COLO668 (cell line): ENCODE results near the gene BAK1.
A peak's percentile ranks its signal among the peaks of the same experiment; 100 is the strongest.

Experiments used
- DNase-seq: peaks from one replicate; lab custom pipeline; 2025; ENCODE audit not compliant: unreplicated experiment; lab: John Stamatoyannopoulos, UW

Gene BAK1

DNA sequence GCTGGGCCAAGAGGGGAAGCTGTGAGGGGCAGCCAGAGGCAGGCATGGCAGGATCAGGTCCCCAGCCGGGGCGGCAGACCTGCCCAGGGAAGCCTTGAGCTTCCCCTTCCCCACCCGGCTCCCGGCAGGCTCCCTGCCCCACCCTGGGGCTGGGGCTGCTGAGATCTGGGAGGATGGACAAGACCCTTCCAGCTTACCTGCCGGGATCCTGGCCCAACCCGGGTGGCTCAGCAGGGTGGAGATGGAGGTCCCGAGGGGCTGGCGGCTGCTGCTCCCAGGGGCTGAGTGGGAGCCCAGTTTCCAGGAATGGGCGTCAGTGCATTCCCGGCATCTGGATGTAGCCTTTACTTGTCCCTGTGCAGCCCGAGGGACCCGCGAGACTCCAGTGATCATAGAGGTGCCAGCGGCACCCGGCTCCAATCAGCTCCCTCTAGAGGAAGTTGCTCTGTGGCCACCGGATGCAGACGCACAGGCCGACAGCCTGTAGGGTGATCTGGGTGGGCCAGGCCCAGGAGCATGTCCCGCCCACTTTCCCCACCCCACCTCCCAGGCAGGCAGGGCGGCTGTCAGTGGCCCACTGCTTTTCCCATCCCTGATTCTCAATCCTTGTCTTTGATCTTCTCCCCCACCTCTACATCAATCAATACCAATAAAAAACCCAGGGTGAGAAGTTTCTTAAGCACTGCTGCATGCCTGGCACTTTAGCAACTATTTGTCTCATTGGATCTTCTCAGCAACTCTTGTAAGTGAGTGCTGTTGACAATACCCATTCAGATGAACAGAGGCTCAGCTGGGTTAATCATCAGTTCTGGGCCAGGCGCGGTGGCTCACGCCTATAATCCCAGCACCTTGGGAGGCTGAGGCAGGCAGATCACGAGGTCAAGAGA lies at the start of gene BAK1:
BAK1 (minus strand) TSS at position 449 of the 887 bp plus-strand sequence. CDS start 2,672 bp downstream, outside the sequence.
- peak; percentile 80 for DNase-seq

DNA sequence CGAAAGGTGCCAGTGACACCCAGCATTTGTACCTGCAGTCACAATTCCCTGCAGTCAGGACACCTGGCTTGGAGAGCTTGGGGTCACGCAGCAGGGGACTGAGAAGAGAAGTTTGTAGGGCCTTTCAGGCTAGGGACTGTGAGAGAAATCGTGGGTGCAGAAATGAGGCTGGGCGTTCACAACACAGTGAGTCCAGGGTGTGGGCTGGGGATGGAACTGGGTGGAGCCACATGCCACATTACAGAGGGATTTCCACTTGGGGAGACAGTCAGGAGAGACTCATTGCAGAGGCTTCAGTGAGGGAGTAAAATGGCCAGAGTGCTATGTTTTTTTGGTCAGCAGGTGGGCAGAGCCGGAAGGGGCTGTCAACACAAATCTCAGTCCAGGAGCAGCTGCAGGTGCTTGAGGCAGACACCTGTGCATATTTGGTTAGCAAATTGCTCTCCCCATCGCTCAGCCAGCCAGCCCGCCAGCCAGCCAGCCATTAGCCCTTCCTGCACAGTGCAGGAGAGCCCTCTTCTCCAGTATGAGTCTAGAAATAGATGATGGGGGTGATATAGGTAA lies 48.4 kb upstream of the BAK1 start:
- peak; percentile 80 for DNase-seq

DNA sequence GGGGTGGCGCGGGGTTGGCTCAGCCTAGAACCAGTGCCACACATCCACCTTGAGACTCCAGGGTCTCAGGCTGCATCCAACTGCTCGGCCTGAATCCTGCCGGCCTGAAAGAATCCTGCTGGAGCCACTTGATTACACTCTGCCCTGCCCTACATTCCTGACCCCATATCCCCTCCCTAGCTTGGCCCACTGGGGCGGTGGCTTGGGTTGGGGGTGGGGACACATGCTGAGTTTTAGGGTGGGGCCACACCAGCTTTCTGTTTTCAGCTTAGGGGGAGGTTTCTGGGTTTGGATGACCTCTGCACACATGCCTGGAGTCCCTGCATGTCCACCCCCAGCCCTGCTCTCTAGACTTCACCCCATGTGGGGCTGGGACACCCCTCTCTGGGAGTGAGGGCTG lies 47.8 kb upstream of the BAK1 start:
- no peak for DNase-seq

DNA sequence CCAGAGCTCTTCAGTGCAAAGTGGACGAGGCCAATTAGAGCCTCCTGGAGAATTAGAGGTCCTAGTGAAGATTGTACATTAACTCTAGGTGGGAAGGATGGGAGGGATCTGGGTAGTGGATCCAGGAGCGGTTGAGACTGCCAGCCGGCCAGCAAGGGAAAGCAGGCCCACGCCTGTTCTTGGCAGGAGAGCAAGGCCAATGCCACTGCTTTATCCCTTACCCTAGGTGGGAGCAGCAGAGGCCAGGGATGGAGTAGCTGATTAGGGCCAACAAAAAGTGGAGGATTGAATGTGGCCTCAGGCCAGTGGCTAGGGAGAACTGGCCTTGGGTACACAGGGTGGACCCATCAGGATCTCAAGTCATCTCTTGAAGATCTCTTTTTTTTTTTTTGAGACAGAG lies 44.8 kb upstream of the BAK1 start:
- no peak for DNase-seq

DNA sequence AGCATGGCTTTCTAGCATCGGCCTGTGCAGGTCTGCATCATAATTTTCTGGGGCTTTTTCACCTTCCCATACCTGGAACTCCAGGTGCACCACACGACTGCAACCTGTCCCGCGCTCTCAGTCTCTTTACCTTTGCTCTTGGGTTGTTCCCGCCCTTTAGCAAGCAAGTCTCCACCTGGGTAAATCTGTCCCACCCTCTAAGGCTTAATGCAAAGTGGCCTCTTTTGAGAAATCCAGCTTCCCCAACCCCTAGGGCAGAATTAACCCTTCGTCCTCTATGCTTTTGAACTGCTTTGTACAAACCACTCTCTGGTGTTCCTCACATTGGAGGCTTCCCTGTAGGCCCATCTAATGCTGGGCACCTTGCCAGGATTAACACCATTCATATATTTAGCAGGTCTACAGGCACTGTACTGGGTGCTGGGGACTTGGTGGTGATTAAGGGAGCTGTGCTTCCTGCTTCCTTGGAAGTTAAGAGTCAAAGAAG lies 43.9 kb upstream of the BAK1 start:
- peak; percentile 36 for DNase-seq

DNA sequence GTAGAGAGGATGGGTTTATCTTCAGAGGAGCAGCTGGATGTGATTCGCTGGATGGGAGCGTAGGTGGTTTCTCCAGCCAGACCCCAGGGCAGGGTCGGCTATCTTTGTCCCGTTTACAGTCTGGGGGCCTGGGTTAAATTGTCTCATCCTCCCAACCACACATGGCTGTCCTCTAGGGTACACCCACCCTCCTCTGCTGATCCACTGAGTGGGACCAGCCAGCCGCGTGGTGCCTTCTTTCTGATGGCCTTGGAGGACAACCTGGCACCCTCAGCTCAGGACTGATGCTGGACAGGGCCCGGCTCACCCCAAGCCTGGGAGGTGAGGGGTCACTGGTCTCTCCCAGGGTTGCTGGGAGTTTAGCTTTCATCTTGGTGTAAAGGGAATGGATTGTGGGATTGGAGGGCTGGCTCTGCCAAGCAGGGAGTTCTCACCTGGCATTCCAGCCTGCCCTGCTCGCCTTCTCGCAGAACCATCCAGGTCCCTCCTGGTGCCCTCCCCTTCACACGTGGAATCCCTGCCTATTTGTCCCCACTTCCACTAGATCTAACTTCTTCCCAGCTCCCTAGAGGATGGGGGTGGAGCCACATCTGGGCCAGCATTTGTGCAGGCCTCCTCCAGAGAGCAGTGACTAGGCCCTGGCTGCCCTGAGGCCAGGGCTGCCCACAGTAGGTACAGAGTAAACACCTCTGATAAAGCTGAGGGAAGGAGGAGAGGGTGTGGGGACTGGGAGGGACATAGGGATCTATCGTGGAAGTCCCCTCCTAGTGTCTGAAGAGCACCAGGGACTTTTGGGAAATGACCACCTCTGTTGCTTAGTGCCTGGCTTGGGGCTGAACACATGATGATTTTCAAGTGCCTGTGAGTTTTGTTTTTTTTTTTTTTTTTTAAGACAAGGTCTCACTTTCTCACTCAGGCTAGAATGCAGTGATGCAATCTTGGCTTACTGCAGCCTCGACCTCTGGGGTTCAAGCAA lies 42.7 kb upstream of the BAK1 start:
- DNase-seq = peak; percentile 36

DNA sequence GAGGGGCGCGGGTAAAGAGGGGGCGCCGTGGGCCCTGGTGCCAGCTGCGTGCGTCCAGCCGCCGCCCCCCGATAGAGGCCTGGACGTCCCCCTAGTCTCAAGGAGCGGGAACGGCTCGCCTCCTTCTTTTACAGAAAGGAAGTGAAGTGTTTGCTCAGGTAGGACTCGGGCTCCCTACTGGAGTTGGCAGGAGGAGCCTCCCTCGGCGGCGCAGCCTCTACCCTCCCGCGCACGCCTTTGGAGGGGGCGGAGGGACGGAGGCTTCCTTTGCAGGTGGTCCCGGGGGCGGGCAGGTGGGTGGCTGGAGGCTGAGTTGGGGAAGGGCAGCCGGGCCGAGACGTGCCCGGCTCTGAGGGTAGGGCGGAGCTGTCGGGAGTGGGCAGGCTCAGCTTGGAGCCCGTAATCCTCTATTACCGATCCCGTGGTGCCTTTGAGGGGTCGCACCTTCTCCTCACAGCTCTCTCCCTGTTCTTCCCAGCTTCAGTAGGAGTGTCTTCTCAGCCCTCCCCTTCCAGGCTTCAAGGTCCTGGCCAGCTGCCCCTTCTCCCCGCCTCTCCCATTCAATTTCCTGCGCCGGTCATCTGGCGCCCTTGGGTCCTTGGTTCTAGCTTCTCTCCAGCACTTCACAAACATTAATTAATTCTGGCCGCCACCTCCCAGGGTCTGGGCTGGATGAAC lies 41.8 kb upstream of the BAK1 start:
- peak; percentile 36 for DNase-seq

DNA sequence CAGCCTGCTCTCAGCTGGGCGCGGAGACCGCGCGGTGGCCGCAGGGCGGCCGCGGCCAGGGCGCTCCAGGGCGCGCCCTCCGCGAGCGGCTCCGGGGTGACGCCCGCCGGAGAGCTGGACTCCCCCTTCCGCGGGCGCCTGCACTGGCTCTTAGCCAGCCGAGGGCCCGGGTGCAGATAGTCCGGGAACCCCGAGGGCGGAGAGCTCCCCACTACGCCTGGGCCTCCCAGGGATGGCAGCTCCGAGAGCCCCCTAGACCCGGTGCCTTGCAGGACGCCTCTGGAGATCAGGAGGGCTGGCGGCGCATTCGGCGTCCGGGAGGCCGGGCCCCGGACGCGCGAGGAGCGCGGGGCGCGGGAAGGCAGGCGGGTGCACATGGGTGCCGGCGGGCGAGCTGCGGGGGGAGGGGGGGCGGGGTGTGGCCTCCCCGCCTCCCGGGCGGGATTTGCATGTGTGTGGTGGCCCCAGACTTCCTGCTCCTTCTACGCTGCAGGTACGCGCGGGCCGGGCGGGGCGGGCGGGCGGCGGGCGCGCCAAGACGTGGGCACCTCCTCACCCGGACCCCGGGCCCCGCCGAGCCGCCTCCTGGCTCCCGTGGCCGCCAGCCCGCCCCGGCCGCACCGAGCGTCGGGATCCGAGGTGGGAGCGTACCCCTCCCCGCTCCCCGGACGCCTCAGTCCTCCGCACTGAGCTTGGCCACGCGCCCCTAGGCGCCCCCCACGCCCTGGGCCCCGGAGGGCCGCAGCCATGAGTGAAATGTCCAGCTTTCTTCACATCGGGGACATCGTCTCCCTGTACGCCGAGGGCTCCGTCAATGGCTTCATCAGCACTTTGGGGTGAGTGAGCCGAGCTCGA lies 41.0 kb upstream of the BAK1 start, which contains the start of gene ITPR3:
ITPR3 (plus strand) TSS at position 467 of the 855 bp plus-strand sequence; CDS start at position 748, 281 bp downstream.
- DNase-seq = peak; percentile 71

DNA sequence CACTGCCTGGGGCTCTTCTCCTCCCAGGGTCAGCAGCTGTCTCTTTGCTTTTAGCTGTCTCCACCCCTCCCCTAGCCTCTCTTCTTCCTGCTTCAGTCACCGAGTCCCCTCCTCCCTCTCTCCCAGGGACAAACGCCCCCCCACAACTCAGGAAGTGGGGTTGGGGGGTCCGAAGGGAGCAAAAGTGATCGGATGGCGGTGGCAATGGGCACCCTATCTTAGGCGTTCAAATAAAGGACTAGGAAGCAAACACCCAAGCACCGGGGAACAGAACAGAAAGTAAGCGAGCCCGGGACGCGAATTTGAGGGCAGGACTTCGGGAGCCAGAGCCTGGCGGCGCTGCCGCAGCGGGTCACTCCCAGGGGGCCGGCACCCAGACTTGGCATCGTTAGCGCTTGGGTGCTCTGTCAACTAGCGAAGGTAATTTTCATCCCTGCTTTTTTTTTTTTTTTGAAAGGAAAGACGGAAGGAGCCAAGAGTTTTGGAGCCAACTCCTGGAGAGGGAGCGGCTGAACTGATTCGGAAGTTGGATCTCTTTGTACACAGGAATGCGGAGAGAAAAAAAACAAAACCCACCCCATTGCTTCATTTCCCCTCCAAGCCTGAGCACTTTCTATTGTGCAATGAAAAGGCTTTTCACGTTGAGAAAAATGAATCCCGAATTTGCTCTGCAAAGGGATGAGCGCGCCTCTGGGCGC lies 40.2 kb upstream of the BAK1 start:
- DNase-seq = peak; percentile 38

DNA sequence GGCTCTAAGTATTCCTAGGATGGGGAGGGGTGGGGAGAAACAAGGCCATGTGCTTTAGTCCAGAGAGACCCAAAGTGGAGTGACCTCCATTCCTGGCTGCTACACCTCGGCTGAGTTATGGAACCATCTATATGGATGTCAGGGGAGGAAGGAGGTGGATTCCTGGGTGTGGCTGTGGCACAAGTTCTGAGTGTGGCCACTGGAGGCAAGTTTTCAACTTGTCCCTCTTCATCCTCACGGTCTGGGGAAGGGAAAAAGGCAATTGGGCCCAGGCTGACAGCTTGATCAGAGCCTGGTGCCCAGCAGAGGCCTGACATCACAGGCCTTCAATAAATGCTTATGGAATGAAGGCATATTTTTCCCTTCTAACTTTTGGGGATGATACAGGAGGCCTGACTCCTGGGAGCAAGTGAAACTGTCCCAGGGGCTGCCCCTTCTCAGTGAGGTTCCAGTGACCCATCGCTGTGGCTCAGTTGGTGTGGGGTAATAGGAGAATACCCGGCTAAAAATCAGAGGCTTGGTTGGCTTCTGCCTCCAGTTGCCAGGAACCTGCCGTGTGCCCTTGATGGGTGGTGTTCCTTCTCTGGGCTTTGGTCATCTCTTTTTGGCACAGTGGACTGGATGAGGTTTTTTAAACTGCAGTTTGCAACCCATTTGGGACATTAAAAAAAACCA lies 39.2 kb upstream of the BAK1 start:
- no peak for DNase-seq

DNA sequence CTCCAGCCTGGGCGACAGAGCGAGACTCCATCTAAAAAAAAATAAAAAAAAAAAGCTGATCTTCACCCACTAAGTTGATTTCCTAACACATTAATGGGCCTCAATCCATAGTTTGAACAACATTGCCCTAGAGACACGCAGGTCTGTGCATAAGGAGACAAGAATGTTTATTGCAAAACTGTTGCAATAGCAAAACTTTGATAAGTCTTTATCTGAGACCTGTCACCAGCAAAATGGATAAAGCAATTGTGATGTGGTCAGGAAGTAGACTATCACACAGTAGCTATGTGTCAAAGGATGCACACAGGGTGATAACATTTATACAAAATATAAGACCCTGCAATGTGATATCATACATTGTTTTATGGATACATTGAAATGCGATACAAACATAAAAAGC lies 36.8 kb upstream of the BAK1 start:
- DNase-seq = no peak

DNA sequence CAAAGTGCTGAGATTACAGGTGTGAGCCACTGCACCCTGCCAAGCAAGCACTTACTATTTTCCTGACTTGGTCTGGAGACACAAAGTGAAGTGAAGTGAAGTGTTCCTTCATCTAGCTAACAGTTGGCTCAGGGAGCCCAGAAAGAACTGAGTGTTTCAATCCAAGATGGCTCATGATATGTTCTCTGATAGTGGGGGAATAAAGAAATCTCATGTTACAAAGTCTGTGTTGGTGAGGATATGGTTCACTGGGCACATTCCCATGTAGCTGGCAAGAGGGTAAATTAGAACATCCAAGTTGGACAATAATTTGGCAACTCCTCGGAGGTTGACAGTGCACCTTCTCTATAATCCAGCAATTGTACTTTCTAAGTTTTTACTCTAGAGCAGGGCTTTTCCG lies 36.0 kb upstream of the BAK1 start:
- DNase-seq = no peak

DNA sequence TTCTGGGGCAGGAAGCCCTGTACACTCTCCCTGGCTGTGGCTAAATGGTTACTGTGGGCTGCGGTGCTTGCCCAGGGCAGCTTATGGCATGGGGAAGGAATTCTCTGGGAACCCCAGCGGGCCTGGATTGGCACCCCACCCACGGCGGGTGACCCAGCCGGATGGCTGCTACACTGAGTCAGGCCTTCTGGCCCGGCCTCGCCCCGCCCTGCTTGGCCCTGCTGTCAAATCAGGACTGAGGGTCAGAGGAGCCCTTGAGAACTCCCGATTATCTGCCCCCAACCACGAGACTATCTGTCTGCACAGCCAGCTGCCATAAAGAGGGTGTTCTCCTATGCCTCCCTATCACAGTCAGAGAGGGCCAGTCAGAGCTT lies 33.7 kb upstream of the BAK1 start:
- DNase-seq = no peak

DNA sequence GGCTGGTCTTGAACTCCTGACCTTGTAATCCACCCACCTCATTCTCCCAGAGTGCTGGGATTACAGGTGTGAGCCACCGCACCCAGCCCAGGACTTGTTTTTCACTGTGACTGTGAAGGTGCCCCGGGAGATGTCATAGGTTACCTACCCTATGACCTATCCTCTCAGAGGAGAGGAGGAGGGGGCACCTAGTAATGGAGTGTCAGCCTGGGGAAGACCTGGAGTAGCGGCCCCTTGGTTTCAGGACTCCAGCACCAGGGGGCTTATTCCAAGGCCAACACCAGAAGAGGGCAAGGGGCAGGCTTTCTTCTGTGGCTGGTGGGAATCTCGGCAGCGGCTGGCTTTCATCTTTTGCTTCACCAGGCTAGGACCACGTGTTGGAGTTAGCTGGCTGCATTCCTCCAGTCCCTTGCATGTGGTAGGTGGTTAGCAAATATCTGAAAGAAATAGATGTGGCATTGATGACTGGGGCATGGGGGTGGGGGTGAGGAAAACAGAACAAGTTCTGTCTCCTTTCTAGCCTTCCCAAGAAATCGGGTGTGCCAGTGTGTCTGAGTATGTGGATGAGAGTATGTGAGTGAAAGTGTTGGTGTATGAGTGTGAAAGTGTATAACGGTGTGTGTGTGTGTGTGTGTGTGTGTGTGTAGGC lies 33.2 kb upstream of the BAK1 start:
- no peak for DNase-seq

DNA sequence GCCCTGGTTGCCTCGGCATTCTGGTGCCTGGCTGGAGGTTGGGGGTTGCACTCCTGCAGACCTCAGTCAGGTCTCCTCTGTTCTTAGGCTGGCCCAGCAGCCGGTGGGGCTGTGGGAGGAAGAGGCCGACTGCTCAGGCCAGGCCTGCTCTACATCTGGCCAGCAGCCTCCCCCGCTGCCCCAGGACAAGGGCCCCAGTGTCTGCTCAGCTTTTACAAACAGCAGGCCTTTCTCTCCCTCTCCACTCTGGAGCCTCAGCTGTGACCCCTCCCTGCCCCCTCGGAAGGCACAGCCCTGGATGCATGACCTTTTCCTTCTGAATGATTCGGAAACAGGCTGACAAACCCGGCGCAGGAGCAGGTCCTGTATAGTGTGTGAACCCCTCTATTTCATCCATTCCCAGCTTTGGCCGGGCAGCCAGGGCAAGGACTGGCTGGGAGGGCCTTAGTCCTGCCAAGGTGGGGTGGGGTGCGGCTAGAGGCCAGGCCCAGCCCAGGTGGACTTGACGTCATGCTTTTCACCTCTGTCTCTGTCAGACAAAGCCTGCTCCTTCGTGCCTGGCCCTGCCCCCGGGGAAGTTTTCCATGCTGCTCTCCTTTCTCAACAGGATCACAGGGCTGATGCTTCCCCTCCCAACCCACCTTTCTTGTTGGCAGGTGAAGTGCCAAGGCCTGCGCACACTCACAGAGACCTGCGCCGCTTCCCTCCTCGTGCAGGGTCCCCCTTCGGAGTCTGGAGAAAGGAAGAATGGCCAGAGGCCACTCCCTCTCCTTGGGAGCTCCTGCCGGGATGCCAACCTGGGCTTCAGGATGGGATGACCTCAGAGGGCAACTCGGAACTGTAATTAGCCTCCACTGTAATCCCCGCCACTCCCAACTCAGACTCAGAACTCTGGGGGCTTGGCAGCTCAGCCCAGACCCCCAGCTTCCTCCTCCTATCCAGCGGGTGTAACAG lies 31.0 kb upstream of the BAK1 start:
- DNase-seq = no peak

DNA sequence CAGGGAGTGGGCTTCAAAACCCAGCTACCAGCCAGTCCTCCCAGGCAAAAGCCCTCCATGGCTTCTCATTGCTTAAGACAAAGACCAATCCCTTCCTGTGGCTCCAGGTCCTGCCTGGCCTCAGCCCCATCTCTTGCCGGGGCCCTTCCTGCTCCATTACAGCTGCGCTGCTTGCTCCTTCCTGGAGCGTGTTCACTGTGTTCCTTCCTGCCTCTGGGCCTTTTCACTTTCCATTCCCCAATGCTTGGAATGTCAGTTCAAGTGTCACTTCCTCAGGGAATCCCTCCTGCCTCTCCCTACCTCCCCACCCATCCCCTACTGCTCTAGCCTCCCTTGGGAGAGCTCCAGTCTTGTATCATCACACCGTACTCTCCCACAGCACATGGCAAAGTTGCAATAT lies 30.0 kb upstream of the BAK1 start:
- no peak for DNase-seq

DNA sequence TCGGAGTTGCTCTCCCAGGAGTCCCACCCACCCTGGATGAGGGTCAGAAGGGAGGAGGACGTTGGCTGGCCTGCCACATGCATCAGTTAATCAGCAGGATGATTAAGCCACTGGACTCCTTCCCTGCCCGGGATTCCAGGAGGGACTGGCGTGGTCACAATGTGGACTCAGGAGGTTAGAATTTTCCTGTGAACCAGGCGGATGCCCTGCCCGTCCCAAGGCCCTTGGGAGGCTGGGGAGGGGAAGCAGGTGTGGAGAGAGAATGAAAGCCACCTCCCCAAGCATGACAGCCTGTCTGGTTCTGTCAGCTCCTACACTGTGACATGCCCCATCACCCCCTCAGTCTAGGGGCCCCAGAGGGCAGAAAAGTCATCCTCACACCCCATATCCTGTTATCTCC lies 29.5 kb upstream of the BAK1 start:
- no peak for DNase-seq
